Transverse colon (tissue), 4 donors: ENCODE measurements around the gene NTNG1.

Experiments used
- POLR2A ChIP-seq: fragments of 450-650 bp; IDR thresholded peaks from one replicate; pipeline ENCODE4 v1.6.1; 2016; ENCODE audit warnings: antibody characterized with exemption, mild to moderate bottlenecking, moderate library complexity
- POLR2AphosphoS5 ChIP-seq, 3 donors: sonication (generic); formaldehyde crosslinking; IDR thresholded peaks; one replicate each; pipeline ENCODE4 v1.6.1; 2016; ENCODE audit warnings: antibody characterized with exemption in 3 of 3
- TF ChIP-seq, protein P1 (sequence below), 5 experiments: fragments of 200-600 bp in 3 of 5; fragments of 450-650 bp in 2 of 5; sonication (generic) in 3 of 5; IDR thresholded peaks; 1 replicate in 2 of 5; 2 replicates in 3 of 5; pipeline ENCODE4 v1.5.1; 2016 to 2017; ENCODE audit warnings: antibody characterized with exemption in 5 of 5, inconsistent platforms in 3 of 5, mild to moderate bottlenecking in 2 of 5, moderate library complexity in 1 of 5

DNA sequence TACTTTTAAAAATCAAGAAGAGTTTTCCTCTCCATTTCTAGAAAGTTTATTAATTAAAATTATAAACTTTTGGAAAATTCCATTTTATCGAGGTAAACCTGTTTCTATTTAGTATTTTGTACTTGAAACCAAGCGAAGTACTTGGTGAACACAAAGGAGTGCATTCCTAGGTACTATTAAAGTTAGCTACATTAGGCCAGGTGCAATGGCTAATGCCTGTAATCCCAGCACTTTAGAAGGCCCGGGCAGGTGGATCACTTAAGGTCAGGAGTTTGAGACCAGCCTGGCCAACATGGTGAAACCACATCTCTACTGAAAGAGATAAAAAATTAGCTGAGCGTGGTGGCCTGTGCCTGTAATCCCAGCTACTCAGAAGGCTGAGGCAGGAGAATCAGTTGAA, 292.2 kb downstream of the NTNG1 start:
- TF ChIP-seq, protein P1, sequence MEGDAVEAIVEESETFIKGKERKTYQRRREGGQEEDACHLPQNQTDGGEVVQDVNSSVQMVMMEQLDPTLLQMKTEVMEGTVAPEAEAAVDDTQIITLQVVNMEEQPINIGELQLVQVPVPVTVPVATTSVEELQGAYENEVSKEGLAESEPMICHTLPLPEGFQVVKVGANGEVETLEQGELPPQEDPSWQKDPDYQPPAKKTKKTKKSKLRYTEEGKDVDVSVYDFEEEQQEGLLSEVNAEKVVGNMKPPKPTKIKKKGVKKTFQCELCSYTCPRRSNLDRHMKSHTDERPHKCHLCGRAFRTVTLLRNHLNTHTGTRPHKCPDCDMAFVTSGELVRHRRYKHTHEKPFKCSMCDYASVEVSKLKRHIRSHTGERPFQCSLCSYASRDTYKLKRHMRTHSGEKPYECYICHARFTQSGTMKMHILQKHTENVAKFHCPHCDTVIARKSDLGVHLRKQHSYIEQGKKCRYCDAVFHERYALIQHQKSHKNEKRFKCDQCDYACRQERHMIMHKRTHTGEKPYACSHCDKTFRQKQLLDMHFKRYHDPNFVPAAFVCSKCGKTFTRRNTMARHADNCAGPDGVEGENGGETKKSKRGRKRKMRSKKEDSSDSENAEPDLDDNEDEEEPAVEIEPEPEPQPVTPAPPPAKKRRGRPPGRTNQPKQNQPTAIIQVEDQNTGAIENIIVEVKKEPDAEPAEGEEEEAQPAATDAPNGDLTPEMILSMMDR (IDR thresholded peaks at IDR 0.05), result no peak
- TF ChIP-seq POLR2AphosphoS5 (IDR thresholded peaks at IDR 0.05), result no peak
- TF ChIP-seq POLR2A, result no peak
